Activated gamma-delta T cell (primary cell): ENCODE measurements around the gene MAML3.

Source experiments
- DNase-seq: peaks from one replicate; lab custom pipeline; 2025; lab: John Stamatoyannopoulos, UW

The MAML3 gene

GRCh38 chr4:139899346-139899745 is 254.6 kb downstream of the MAML3 start:
- DNase-seq, result no peak

GRCh38 chr4:139898293-139898692 is 255.7 kb downstream of the MAML3 start:
- DNase-seq, result no peak

GRCh38 chr4:139896091-139896604 is 257.8 kb downstream of the MAML3 start:
- DNase-seq, result no peak

GRCh38 chr4:139893801-139894200 is 260.2 kb downstream of the MAML3 start:
- no peak for DNase-seq

- no peak for DNase-seq
Observed at GRCh38 chr4:139892973-139893736, 260.8 kb downstream of the MAML3 start.

- no peak for DNase-seq
Observed at GRCh38 chr4:139890816-139891215, 263.2 kb downstream of the MAML3 start.

GRCh38 chr4:139889901-139890300 is 264.1 kb downstream of the MAML3 start:
- no peak for DNase-seq

GRCh38 chr4:139889264-139889663 is 264.7 kb downstream of the MAML3 start:
- DNase-seq, result no peak

GRCh38 chr4:139887962-139888735 is 265.8 kb downstream of the MAML3 start:
- DNase-seq, result no peak

- DNase-seq, result no peak
Observed at GRCh38 chr4:139887376-139887802, 266.6 kb downstream of the MAML3 start.

- DNase-seq, result no peak
Observed at GRCh38 chr4:139886798-139887197, 267.2 kb downstream of the MAML3 start.

- no peak for DNase-seq
Observed at GRCh38 chr4:139884438-139884837, 269.5 kb downstream of the MAML3 start.

- DNase-seq, result no peak
Observed at GRCh38 chr4:139880841-139881240, 273.1 kb downstream of the MAML3 start.

GRCh38 chr4:139878050-139878449 is 275.9 kb downstream of the MAML3 start:
- no peak for DNase-seq

GRCh38 chr4:139876337-139876941 is 277.5 kb downstream of the MAML3 start:
- no peak for DNase-seq

- DNase-seq, result no peak
Observed at GRCh38 chr4:139875411-139875825, 278.6 kb downstream of the MAML3 start.

- no peak for DNase-seq
Observed at GRCh38 chr4:139873111-139873860, 280.7 kb downstream of the MAML3 start.

- no peak for DNase-seq
Observed at GRCh38 chr4:139872274-139872673, 281.7 kb downstream of the MAML3 start.

GRCh38 chr4:139869810-139870209 is 284.2 kb downstream of the MAML3 start:
- DNase-seq, result no peak

GRCh38 chr4:139866276-139866962 is 287.6 kb downstream of the MAML3 start:
- DNase-seq, result no peak

GRCh38 chr4:139865537-139865936 is 288.4 kb downstream of the MAML3 start:
- DNase-seq, result no peak
